Prostate gland (tissue), 2 donors: ENCODE data around the gene PCDHGC3. TPM values are rescaled to one million over a fixed set of nuclear protein-coding genes. Genes with fewer than 3 reads are reported as not detected.

Source experiments
- DNase-seq: peaks from one replicate; pipeline ENCODE4 v3.0.0-alpha.2; 2019; ENCODE audit warnings: low spot score
- H3K27ac ChIP-seq, 2 donors: fragments of 200-600 bp; sonication (generic); 2 replicates each; pipeline ENCODE4 v1.5.1; 2017 to 2019
- H3K27me3 ChIP-seq: fragments of 200-600 bp; sonication (generic); replicated peaks from 2 replicates; pipeline ENCODE4 v1.5.1; 2019; ENCODE audit not compliant: insufficient read depth
- H3K36me3 ChIP-seq, 2 donors: fragments of 200-600 bp; sonication (generic); 1 replicate in 1 of 2; 2 replicates in 1 of 2; pipeline versions ENCODE4 v1.5.1 to v1.8.1; 2017 to 2019
- H3K4me1 ChIP-seq: fragments of 200-600 bp; sonication (generic); replicated peaks from 2 replicates; pipeline ENCODE4 v1.5.1; 2019
- H3K4me3 ChIP-seq, 2 donors: fragments of 200-600 bp; sonication (generic); 2 replicates each; pipeline ENCODE4 v1.5.1; 2017 to 2019
- H3K9me3 ChIP-seq: fragments of 200-600 bp; sonication (generic); 2 replicates; pipeline ENCODE4 v1.5.1; 2017
- POLR2A ChIP-seq: fragments of 450-650 bp; IDR thresholded peaks from one replicate; pipeline ENCODE4 v1.6.1; 2016; ENCODE audit warnings: antibody characterized with exemption, mild to moderate bottlenecking
- POLR2AphosphoS5 ChIP-seq: sonication (generic); formaldehyde crosslinking; IDR thresholded peaks from one replicate; pipeline ENCODE4 v1.6.1; 2017; ENCODE audit warnings: antibody characterized with exemption
- WGBS: methylation state at CpG from one replicate; pipeline ENCODE4 v1.1.5; 2018; 5-methylcytosine and 5-hydroxymethylcytosine counted together
- intact Hi-C: fragments of 100-400 bp; cut with DNase I; formaldehyde crosslinking; loops from one replicate; pipeline ENCODE4 v1.14.2; 2022
- total RNA-seq, 2 donors: library from RNA; depleted of rRNA; stranded (reverse); fragments of >200 nt; gene quantifications; one replicate each; pipeline ENCODE4 v1.1.0, GENCODE V29; 2016
- TF ChIP-seq, protein P1 (sequence below), 4 experiments: fragments of 200-600 bp in 2 of 4; fragments of 450-650 bp in 2 of 4; sonication (generic) in 2 of 4; IDR thresholded peaks; 1 replicate in 3 of 4; 2 replicates in 1 of 4; pipeline ENCODE4 v1.5.1; 2016 to 2019; ENCODE audit warnings: antibody characterized with exemption in 4 of 4, mild to moderate bottlenecking in 2 of 4, moderate library complexity in 2 of 4

The PCDHGC3 gene
- total RNA-seq, 2 donors from 2014 or later, result 27.6 to 55.3 TPM

DNA sequence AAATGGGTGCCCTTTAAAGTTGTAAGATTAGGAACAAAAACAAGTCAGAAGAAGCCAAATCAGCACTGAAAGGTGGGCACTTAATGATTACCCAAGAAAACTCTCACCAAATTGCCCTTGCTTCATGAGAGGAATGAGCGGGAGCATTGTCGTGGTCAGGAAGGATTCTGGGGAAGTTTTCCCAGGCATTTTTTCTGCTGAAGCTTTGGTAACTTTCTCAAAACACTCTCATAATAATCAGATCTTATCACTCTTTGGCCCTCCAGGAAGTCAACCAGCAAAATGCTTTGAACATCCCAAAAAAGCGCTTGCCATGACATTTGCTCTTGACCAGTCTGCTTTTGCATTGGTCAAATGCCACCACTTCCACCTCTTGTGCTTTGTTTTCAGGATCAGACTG is 10.4 kb upstream of the PCDHGC3 start:
- H3K27ac ChIP-seq, result no peak overlapping the region
- no peaks in the 10 kb centered on the region for H3K27me3 ChIP-seq
- no peak for TF ChIP-seq POLR2A
- TF ChIP-seq, protein P1, sequence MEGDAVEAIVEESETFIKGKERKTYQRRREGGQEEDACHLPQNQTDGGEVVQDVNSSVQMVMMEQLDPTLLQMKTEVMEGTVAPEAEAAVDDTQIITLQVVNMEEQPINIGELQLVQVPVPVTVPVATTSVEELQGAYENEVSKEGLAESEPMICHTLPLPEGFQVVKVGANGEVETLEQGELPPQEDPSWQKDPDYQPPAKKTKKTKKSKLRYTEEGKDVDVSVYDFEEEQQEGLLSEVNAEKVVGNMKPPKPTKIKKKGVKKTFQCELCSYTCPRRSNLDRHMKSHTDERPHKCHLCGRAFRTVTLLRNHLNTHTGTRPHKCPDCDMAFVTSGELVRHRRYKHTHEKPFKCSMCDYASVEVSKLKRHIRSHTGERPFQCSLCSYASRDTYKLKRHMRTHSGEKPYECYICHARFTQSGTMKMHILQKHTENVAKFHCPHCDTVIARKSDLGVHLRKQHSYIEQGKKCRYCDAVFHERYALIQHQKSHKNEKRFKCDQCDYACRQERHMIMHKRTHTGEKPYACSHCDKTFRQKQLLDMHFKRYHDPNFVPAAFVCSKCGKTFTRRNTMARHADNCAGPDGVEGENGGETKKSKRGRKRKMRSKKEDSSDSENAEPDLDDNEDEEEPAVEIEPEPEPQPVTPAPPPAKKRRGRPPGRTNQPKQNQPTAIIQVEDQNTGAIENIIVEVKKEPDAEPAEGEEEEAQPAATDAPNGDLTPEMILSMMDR (IDR thresholded peaks at IDR 0.05), result no peak
- no peak for TF ChIP-seq POLR2AphosphoS5
- no peaks in the 10 kb centered on the region for H3K36me3 ChIP-seq
- no peak for DNase-seq
- intact Hi-C loops, result no loop called here
- no peak overlapping the region for H3K4me3 ChIP-seq
- H3K9me3 ChIP-seq, result no peaks in the 10 kb centered on the region
- no peaks in the 10 kb centered on the region for H3K4me1 ChIP-seq
- 90% methylated on average over 3 of the region's 3 CpGs for WGBS

DNA sequence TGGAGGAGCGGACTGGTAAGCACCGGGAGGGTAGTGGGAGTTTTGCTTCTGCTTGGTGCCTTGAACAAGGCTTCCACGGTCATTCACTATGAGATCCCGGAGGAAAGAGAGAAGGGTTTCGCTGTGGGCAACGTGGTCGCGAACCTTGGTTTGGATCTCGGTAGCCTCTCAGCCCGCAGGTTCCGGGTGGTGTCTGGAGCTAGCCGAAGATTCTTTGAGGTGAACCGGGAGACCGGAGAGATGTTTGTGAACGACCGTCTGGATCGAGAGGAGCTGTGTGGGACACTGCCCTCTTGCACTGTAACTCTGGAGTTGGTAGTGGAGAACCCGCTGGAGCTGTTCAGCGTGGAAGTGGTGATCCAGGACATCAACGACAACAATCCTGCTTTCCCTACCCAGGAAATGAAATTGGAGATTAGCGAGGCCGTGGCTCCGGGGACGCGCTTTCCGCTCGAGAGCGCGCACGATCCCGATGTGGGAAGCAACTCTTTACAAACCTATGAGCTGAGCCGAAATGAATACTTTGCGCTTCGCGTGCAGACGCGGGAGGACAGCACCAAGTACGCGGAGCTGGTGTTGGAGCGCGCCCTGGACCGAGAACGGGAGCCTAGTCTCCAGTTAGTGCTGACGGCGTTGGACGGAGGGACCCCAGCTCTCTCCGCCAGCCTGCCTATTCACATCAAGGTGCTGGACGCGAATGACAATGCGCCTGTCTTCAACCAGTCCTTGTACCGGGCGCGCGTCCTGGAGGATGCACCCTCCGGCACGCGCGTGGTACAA is 556 bp downstream of the PCDHGC3 start:
- Histone ChIP-seq H3K27ac (peak overlapping the region; percentile 88), H3K27me3 (no peaks in the 10 kb centered on the region), H3K4me3 (peak overlapping the region; percentile 46 to 50), H3K4me1 (peaks cover 2% of the 10 kb centered on the region), H3K9me3 (no peaks in the 10 kb centered on the region), H3K36me3 (no peaks in the 10 kb centered on the region)
- peak; percentile 68 for DNase-seq
- intact Hi-C loops, result loop anchor here (2.0 to 5.0 kb wide), 2 partner anchors 36 to 82 kb away; no protein-coding TSS in a partner anchor
- TF ChIP-seq POLR2A, result peak; percentile 21
- TF ChIP-seq, protein P1 (IDR thresholded peaks at IDR 0.05), result no peak
- peak; percentile 34 for TF ChIP-seq POLR2AphosphoS5
- under 1% methylated on average over 52 of the region's 58 CpGs for WGBS

- peaks cover 2% of the 10 kb centered on the region for H3K4me1 ChIP-seq
- intact Hi-C loops, result loop anchor here (2.0 to 5.0 kb wide), 2 partner anchors 35 to 82 kb away; no protein-coding TSS in a partner anchor
- DNase-seq, result no peak
- H3K36me3 ChIP-seq, result no peaks in the 10 kb centered on the region
- no peak for TF ChIP-seq POLR2A
- WGBS, result 34% methylated on average over 24 of the region's 24 CpGs
- H3K4me3 ChIP-seq, result peak overlapping the region; percentile 46 to 50
- H3K9me3 ChIP-seq, result no peaks in the 10 kb centered on the region
- H3K27me3 ChIP-seq, result no peaks in the 10 kb centered on the region
- H3K27ac ChIP-seq, result peak overlapping the region; percentile 88
These were observed 1.3 kb downstream of the PCDHGC3 start for GRCh38 chr5:141477044-141477575.

GRCh38 chr5:141477815-141478214 is 2.0 kb downstream of the PCDHGC3 start:
- no peaks in the 10 kb centered on the region for H3K9me3 ChIP-seq
- intact Hi-C loops, result loop anchor here (2.0 to 5.0 kb wide), 2 partner anchors 34 to 81 kb away; no protein-coding TSS in a partner anchor
- H3K4me3 ChIP-seq, result peak overlapping the region; percentile 46 to 50
- H3K4me1 ChIP-seq, result peaks cover 2% of the 10 kb centered on the region
- H3K27ac ChIP-seq, result no peak overlapping the region
- no peaks in the 10 kb centered on the region for H3K27me3 ChIP-seq
- 41% methylated on average over 13 of the region's 13 CpGs for WGBS
- TF ChIP-seq POLR2AphosphoS5 (no peak), POLR2A (no peak)
- TF ChIP-seq, protein P1 (IDR thresholded peaks at IDR 0.05), result no peak
- H3K36me3 ChIP-seq, result no peaks in the 10 kb centered on the region
- no peak for DNase-seq

DNA sequence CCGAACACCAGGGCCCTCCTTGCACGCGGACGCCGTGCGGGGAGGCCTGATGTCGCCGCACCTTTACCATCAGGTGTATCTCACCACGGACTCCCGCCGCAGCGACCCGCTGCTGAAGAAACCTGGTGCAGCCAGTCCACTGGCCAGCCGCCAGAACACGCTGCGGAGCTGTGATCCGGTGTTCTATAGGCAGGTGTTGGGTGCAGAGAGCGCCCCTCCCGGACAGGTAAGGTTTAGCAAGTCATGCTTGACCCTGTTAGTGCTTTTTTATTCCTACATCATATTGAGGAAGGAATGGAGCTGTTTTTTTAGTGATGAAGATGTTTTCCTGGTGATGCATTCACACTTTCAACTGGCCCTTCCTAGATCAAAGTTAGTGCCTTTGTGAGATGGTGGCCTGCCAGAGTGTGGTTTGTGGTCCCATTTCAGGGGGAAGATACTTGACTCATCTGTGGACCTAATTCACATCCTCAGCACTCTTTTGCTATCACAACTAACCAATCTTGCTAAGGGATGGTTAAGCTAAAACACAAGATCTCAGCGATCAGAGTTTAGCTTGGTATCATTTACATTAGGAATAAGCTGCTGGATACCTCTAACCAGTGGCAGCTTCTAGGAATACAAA is 2.7 kb downstream of the PCDHGC3 start:
- peak; percentile 84 for DNase-seq
- TF ChIP-seq POLR2AphosphoS5, result peak; percentile 19
- no peak for TF ChIP-seq POLR2A
- TF ChIP-seq, protein P1 (IDR thresholded peaks at IDR 0.05), result peak in 3 of 4 experiments; percentile 41 to 54 (median 42)
- Histone ChIP-seq H3K27me3 (no peaks in the 10 kb centered on the region), H3K4me3 (peak overlapping the region; percentile 46 to 50), H3K36me3 (no peaks in the 10 kb centered on the region), H3K4me1 (peaks cover 2% of the 10 kb centered on the region), H3K27ac (no peak overlapping the region), H3K9me3 (no peaks in the 10 kb centered on the region)
- 34% methylated on average over 20 of the region's 20 CpGs for WGBS
- intact Hi-C loops, result loop anchor here (5.0 kb wide), 1 partner anchor 34 kb away; no protein-coding TSS in a partner anchor
